Panc1 (cell line): ENCODE measurements around the gene LENG8.

Experiments
- CTCF ChIP-seq: fragments of 450-650 bp; IDR thresholded peaks from 2 replicates; pipeline ENCODE4 v1.5.1; 2017; ENCODE audit warnings: mild to moderate bottlenecking
- POLR2AphosphoS5 ChIP-seq: IDR thresholded peaks from 2 replicates; pipeline ENCODE4 v1.6.1; 2012; ENCODE audit warnings: mild to moderate bottlenecking, low read depth, low read length, moderate library complexity

GRCh38 chr19:54421521-54421920 lies 27.5 kb upstream of the LENG8 start:
- TF ChIP-seq CTCF (no peak), POLR2AphosphoS5 (no peak)
